ENCODE data around the gene MBTPS1. TPM values are rescaled to one million over a fixed set of nuclear protein-coding genes. Genes with fewer than 3 reads are reported as not detected.

The MBTPS1 gene
- total and polyA plus RNA-seq, 9 donors: 73.8 to 122 (median 90.3) TPM

DNA sequence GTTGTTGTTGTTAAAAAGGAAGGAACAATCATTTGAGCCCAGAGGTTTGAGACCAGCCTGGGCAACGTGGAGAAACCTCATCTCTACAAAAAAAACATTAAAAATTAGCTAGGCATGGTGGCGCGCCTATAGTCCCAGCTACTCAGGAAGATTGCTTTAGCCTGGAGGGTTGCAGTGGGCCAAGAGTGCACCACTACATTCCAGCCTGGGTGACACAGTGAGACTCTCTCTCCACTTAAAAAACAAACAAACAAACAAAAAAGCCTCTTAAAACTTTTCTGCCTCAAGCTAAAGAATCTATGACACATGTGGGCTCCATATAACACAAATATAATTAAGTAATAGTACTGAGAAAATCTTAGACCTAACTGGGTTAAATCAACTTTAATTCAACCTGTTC, 12.5 kb downstream of the MBTPS1 start:
- Histone ChIP-seq H3K36me3 (no peaks in the 10 kb centered on the region), H3K9me3 (no peaks in the 10 kb centered on the region), H3K4me3 (no peak overlapping the region), H3K27ac (no peak overlapping the region), H3K27me3 (no peaks in the 10 kb centered on the region), H3K4me1 (ENCODE audit: insufficient read depth) (peaks cover 6% of the 10 kb centered on the region)
- TF ChIP-seq EP300 (IDR thresholded peaks at IDR 0.05) (no peak), POLR2A (IDR thresholded peaks at IDR 0.05) (no peak), CTCF (IDR thresholded peaks at IDR 0.05) (no peak)
- intact Hi-C loops (cut with DNase I): no loop called here
- WGBS, 3 donors: 75 to 86% (median 76%) methylated on average over 3 of the region's 3 CpGs
- no peak for DNase-seq

DNA sequence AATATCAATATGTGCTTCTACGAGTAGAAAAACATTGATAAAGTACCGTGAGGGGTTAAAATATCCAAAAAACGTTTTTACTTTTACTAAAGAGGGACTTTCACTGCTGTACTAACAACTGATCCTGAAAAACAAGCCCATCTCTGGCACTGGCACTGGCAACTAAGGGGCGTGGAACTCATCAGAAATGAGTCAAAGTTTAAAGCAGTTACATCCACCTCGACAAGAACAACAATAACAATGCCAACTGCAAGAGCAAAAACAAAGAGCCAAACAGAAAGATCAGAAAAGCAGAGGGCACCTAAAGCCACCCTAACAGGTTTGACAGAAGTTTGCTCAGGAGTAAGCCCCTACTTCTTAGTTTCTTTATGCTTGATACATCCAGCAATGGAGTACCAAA, 13.1 kb downstream of the MBTPS1 start:
- no peaks in the 10 kb centered on the region for H3K9me3 ChIP-seq
- H3K27me3 ChIP-seq: no peaks in the 10 kb centered on the region
- intact Hi-C loops (cut with DNase I): no loop called here
- TF ChIP-seq EP300 (IDR thresholded peaks at IDR 0.05) (no peak), POLR2A (IDR thresholded peaks at IDR 0.05) (no peak), CTCF (IDR thresholded peaks at IDR 0.05) (no peak)
- no peak overlapping the region for H3K4me3 ChIP-seq
- no peaks in the 10 kb centered on the region for H3K36me3 ChIP-seq
- peaks cover 6% of the 10 kb centered on the region for H3K4me1 ChIP-seq (ENCODE audit: insufficient read depth)
- H3K27ac ChIP-seq: no peak overlapping the region
- 13 to 37% (median 26%) methylated on average over 5 of the region's 5 CpGs for WGBS, 3 donors
- DNase-seq: no peak

- Histone ChIP-seq H3K36me3 (no peaks in the 10 kb centered on the region), H3K27me3 (no peaks in the 10 kb centered on the region), H3K9me3 (no peaks in the 10 kb centered on the region), H3K27ac (no peak overlapping the region), H3K4me1 (ENCODE audit: insufficient read depth) (peaks cover 5% of the 10 kb centered on the region), H3K4me3 (no peak overlapping the region)
- 93 to 95% (median 94%) methylated on average over 7 of the region's 7 CpGs for WGBS, 3 donors
- TF ChIP-seq POLR2A (IDR thresholded peaks at IDR 0.05) (no peak), EP300 (IDR thresholded peaks at IDR 0.05) (no peak), CTCF (IDR thresholded peaks at IDR 0.05) (no peak)
- intact Hi-C loops (cut with DNase I): no loop called here
- DNase-seq: no peak
Measured at GRCh38 chr16:84098939-84099338, 17.8 kb downstream of the MBTPS1 start.

GRCh38 chr16:84096447-84097005, 20.2 kb downstream of the MBTPS1 start:
- H3K4me3 ChIP-seq: no peak overlapping the region
- 75 to 80% (median 79%) methylated on average over 4 of the region's 4 CpGs for WGBS, 3 donors
- no peaks in the 10 kb centered on the region for H3K9me3 ChIP-seq
- no peak for TF ChIP-seq EP300 (IDR thresholded peaks at IDR 0.05)
- no peak for TF ChIP-seq POLR2A (IDR thresholded peaks at IDR 0.05)
- no peak for TF ChIP-seq CTCF (IDR thresholded peaks at IDR 0.05)
- intact Hi-C loops (cut with DNase I): no loop called here
- no peak overlapping the region for H3K27ac ChIP-seq
- no peak for DNase-seq
- no peaks in the 10 kb centered on the region for H3K27me3 ChIP-seq
- H3K36me3 ChIP-seq: no peaks in the 10 kb centered on the region
- H3K4me1 ChIP-seq (ENCODE audit: insufficient read depth): no peaks in the 10 kb centered on the region

Measured in ovary (tissue), 9 donors.